HepG2 (cell line): ENCODE data around the gene EID3. TPM values are rescaled to one million over a fixed set of nuclear protein-coding genes. Genes with fewer than 3 reads are reported as not detected.

ENCODE experiments used
- BCL6 ChIP-seq: IDR thresholded peaks from 2 replicates; pipeline ENCODE4 v1.6.1; 2016; ENCODE audit warnings: missing genetic modification reagents, missing compliant biosample characterization
- CBFB ChIP-seq: sonication (generic); formaldehyde crosslinking; IDR thresholded peaks from 2 replicates; pipeline ENCODE4 v1.4.0; 2020; ENCODE audit warnings: missing genetic modification reagents
- CHCHD3 ChIP-seq: sonication (generic); formaldehyde crosslinking; IDR thresholded peaks from 2 replicates; pipeline ENCODE4 v1.8.0; 2022; ENCODE audit warnings: mild to moderate bottlenecking, missing genetic modification reagents, moderate library complexity
- DDIT3 ChIP-seq: sonication (generic); formaldehyde crosslinking; IDR thresholded peaks from 2 replicates; pipeline ENCODE4 v1.4.0; 2020; ENCODE audit warnings: mild to moderate bottlenecking, missing genetic modification reagents
- DZIP1 ChIP-seq: sonication (generic); formaldehyde crosslinking; IDR thresholded peaks from 2 replicates; pipeline ENCODE4 v1.5.0; 2020; ENCODE audit warnings: mild to moderate bottlenecking, missing genetic modification reagents
- ISL2 ChIP-seq: sonication (generic); formaldehyde crosslinking; IDR thresholded peaks from 2 replicates; pipeline ENCODE4 v1.5.0; 2020; ENCODE audit warnings: missing genetic modification reagents
- KIAA2018 ChIP-seq: sonication (generic); formaldehyde crosslinking; IDR thresholded peaks from 2 replicates; pipeline ENCODE4 v1.5.0; 2020; ENCODE audit warnings: mild to moderate bottlenecking, missing genetic modification reagents, borderline replicate concordance
- MED1 ChIP-seq: sonication (generic); formaldehyde crosslinking; IDR thresholded peaks from 2 replicates; pipeline ENCODE4 v1.4.0; 2020; ENCODE audit warnings: missing genetic modification reagents
- TEAD3 ChIP-seq: optimal IDR thresholded peaks from 2 replicates; pipeline ENCODE3; 2016; ENCODE audit warnings: borderline replicate concordance
- THAP11 ChIP-seq: IDR thresholded peaks from 2 replicates; pipeline ENCODE4 v1.6.1; 2016; ENCODE audit warnings: missing biosample characterization, missing genetic modification reagents
- TP53 ChIP-seq: sonication (generic); formaldehyde crosslinking; conservative IDR thresholded peaks from 2 replicates; pipeline ENCODE4 v1.4.0; 2020; ENCODE audit warnings: missing genetic modification reagents
- ZNF180 ChIP-seq: sonication (generic); formaldehyde crosslinking; IDR thresholded peaks from 2 replicates; pipeline ENCODE4 v1.4.0; 2020; ENCODE audit warnings: low read depth, missing genetic modification reagents, borderline replicate concordance
- ZNF367 ChIP-seq: sonication (generic); formaldehyde crosslinking; IDR thresholded peaks from 2 replicates; pipeline ENCODE4 v1.4.0; 2020; ENCODE audit warnings: missing genetic modification reagents, borderline replicate concordance
- ZNF547 ChIP-seq: sonication (generic); formaldehyde crosslinking; IDR thresholded peaks from 2 replicates; pipeline ENCODE4 v1.5.1; 2020; ENCODE audit warnings: mild to moderate bottlenecking, missing genetic modification reagents
- ZNF652 ChIP-seq: IDR thresholded peaks from 2 replicates; pipeline ENCODE4 v1.6.1; 2016; ENCODE audit warnings: low read depth, borderline replicate concordance
- ZNF761 ChIP-seq: sonication (generic); formaldehyde crosslinking; conservative IDR thresholded peaks from 2 replicates; pipeline ENCODE4 v1.4.0; 2020; ENCODE audit warnings: mild to moderate bottlenecking, missing genetic modification reagents
- ZNF766 ChIP-seq: sonication (generic); formaldehyde crosslinking; IDR thresholded peaks from 2 replicates; pipeline ENCODE4 v1.5.0; 2020; ENCODE audit warnings: missing genetic modification reagents, borderline replicate concordance
- ZNF788 ChIP-seq: sonication (generic); formaldehyde crosslinking; IDR thresholded peaks from 2 replicates; pipeline ENCODE4 v1.5.0; 2020; ENCODE audit warnings: mild to moderate bottlenecking, missing genetic modification reagents, borderline replicate concordance
- ZSCAN30 ChIP-seq: sonication (generic); formaldehyde crosslinking; IDR thresholded peaks from 2 replicates; pipeline ENCODE4 v1.5.0; 2020; ENCODE audit warnings: mild to moderate bottlenecking, missing genetic modification reagents
- polyA plus RNA-seq, 8 experiments: library from polyadenylated mRNA; depleted of rRNA in 3 of 8; stranded (reverse) in 7 of 8; unstranded in 1 of 8; fragments of >200 nt; fragmentation: Illumina TruSeq in 4 of 8; extraction: Trizol in 4 of 8; gene quantifications; 2 replicates each; pipeline versions ENCODE4 v1.2.1 to v1.2.3, GENCODE V29; 2011 to 2016; ENCODE audit warnings: low read depth in 4 of 8, missing spikeins in 1 of 8, mixed read lengths in 1 of 8; ENCODE audit not compliant: insufficient read depth in 1 of 8
- total RNA-seq, 5 experiments: library from RNA; depleted of rRNA; stranded (reverse); fragments of >200 nt; fragmentation: Illumina TruSeq; extraction: Trizol; gene quantifications; 2 replicates each; pipeline ENCODE4 v1.2.3, GENCODE V29; 2016; ENCODE audit warnings: low read depth in 1 of 5

The EID3 gene
- total and polyA plus RNA-seq, 2 of the 13 experiments (the other 11 are each of a cell fraction or from before 2014, with no cell fraction given), result 0.38 to 4.5 TPM

DNA sequence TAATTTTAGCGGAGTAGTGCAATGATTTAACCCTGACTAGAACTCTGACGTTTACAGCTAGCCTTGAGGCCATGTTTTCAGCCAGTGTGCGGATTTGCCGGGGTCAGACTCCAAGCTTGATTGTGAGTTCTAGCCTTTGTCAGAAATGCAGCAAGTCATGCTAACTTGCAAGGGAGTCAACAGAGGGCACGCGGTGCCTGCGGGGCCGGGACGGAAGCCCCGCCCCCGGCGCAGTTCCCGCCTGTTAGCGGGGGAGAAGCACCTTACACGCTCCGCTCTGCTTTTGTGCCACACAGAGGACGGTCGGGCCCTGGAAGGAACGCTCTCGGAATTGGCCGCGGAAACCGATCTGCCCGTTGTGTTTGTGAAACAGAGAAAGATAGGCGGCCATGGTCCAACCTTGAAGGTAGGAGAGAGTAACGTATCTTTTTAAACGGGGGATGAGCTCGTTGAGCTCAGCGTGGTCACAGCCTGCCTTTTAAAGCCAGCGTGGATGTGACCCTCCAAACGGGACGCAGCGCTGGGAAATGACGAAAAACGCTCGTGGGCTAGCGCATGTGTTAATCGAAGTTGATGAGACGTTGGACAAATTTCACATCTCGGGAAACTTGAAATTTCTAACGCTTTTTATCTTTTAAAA lies 14.8 kb upstream of the EID3 start (continued):
- peak; percentile 87; the same call in 1 of the 2 replicates for TF ChIP-seq ZNF788 (CRISPR knock-in tag)
- no peak for TF ChIP-seq ZNF761 (CRISPR knock-in tag)
- no peak for TF ChIP-seq ZNF367 (CRISPR knock-in tag)
- peak; percentile 65 for TF ChIP-seq BCL6 (CRISPR knock-in tag)
- TF ChIP-seq ZNF766 (CRISPR knock-in tag), result peak; percentile 62; the same call in 1 of the 2 replicates
- TF ChIP-seq KIAA2018 (CRISPR knock-in tag), result no peak
- peak; percentile 71 for TF ChIP-seq TEAD3 (CRISPR knock-in tag)
- TF ChIP-seq DZIP1 (CRISPR knock-in tag), result no peak
- TF ChIP-seq THAP11, result peak; percentile 73
- peak; percentile 59 for TF ChIP-seq ISL2 (CRISPR knock-in tag)
- peak; percentile 37; the same call in 1 of the 2 replicates for TF ChIP-seq ZSCAN30 (CRISPR knock-in tag)
- TF ChIP-seq ZNF547 (CRISPR knock-in tag), result peak; percentile 75; the same call in 1 of the 2 replicates
- TF ChIP-seq CBFB (CRISPR knock-in tag), result peak; percentile 58; the same call in 1 of the 2 replicates
- peak; percentile 57; the same call in 1 of the 2 replicates for TF ChIP-seq ZNF652 (CRISPR knock-in tag)
- TF ChIP-seq TP53 (CRISPR knock-in tag), result peak; percentile 77; the same call in 1 of the 2 replicates
- TF ChIP-seq DDIT3 (CRISPR knock-in tag), result 0 out of 2 replicates have a peak, but pooled peaks have one; percentile 36
- TF ChIP-seq MED1 (CRISPR knock-in tag), result peak; percentile 88
- TF ChIP-seq ZNF180 (CRISPR knock-in tag), result no peak
- 0 out of 2 replicates have a peak, but pooled peaks have one; percentile 13 for TF ChIP-seq CHCHD3
